K562 (cell line): ENCODE results near the gene DNAH10.

Source experiments
- ARNT ChIP-seq, 2 experiments: fragments of 450-650 bp; IDR thresholded peaks; 2 replicates each; pipeline ENCODE4 v1.6.1; 2016; ENCODE audit warnings: mild to moderate bottlenecking in 1 of 2
- CTCF ChIP-seq, 3 experiments: IDR thresholded peaks in 2 of 3; conservative IDR thresholded peaks in 1 of 3; 2 replicates each; pipeline ENCODE4 v1.5.1; 2011 to 2012; ENCODE audit warnings: low read length in 3 of 3, mild to moderate bottlenecking in 3 of 3, control low read depth in 2 of 3, improper control_type of control experiment in 1 of 3, inconsistent platforms in 1 of 3, low read depth in 1 of 3, mixed read lengths in 1 of 3, moderate library complexity in 1 of 3; ENCODE audit not compliant: insufficient read depth in 2 of 3
- HDGF ChIP-seq: fragments of 450-650 bp; IDR thresholded peaks from 2 replicates; pipeline ENCODE4 v1.6.1; 2016

DNA sequence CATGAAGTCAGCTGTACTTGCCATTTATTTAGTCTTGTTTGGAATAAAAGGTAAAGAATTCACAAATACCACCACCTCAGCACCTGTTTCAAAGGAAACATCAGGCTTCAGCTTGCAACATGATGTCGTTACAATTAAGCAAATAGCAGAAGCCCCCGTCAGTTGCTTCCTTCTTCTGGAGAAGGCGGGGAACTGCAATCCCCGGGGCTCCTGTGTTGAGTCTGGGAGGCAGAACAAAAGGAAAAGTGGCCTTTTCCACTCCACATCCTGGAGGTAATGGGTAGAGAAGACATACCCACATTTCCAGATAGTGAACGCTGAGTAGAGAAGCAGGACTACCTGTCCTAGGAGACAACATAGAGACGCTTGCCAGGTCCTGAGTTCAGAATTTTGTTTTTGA, 92.8 kb downstream of the DNAH10 start:
- no peak for TF ChIP-seq ARNT (IDR thresholded peaks at IDR 0.05)
- TF ChIP-seq HDGF = no peak
- peak in 1 of 3 experiments; percentile 21; a peak in 1 of 6 replicates for TF ChIP-seq CTCF (IDR thresholded peaks at IDR 0.05 in 2 of 3, conservative IDR thresholded peaks at IDR 0.05 in 1 of 3; ENCODE audit: insufficient read depth in 2 of 3, low read depth in 1 of 3, low read length in 3 of 3)
